Right ventricle myocardium superior (tissue), 1 donor: ENCODE data around the gene NR6A1. TPM values are rescaled to one million over a fixed set of nuclear protein-coding genes. Genes with fewer than 3 reads are reported as not detected.
"Not testable (repeated sequence)": the region's sequence is repeated elsewhere in the genome, so short reads cannot be mapped to it uniquely, and the experiment has no call there.

Experiments
- ATAC-seq: fragments of 200-7000 bp; cut with Tn5 transposase; one replicate; pipeline ENCODE4 v1.9.1; 2020; ENCODE audit warnings: mild to moderate bottlenecking; ENCODE audit not compliant: poor library complexity
- DNase-seq: peaks from one replicate; pipeline ENCODE4 v3.0.0-alpha.2; 2020
- intact Hi-C: fragments of 100-400 bp; cut with DNase I; formaldehyde crosslinking; loops from one replicate; pipeline ENCODE4 v1.11.2; 2022
- total RNA-seq: library from RNA; stranded (reverse); fragmentation: NEBNext Ultra II Directional; extraction: Animal tissue kit (Norgen Biotek cat#: 25700); gene quantifications from one replicate; pipeline ENCODE4 v1.2.1, GENCODE V29; 2021
- donor health status: DM: no; HTN: yes; CAD: no; lungs with severe emphysema.

NR6A1 gene
- total RNA-seq, 1 donor from 2014 or later = 1.4 TPM

- intact Hi-C loops = no loop called here
- DNase-seq (no peak), ATAC-seq (no peak)
These were observed 9.6 kb upstream of the NR6A1 start for GRCh38 chr9:124780757-124781151.

- peak; percentile 66 for DNase-seq
- ATAC-seq = peak; percentile 15
- intact Hi-C loops = no loop called here
These were observed 9.1 kb upstream of the NR6A1 start for GRCh38 chr9:124780060-124780756.

GRCh38 chr9:124779368-124780059, 8.4 kb upstream of the NR6A1 start:
- ATAC-seq = no peak
- DNase-seq = no peak
- intact Hi-C loops = no loop called here

DNA sequence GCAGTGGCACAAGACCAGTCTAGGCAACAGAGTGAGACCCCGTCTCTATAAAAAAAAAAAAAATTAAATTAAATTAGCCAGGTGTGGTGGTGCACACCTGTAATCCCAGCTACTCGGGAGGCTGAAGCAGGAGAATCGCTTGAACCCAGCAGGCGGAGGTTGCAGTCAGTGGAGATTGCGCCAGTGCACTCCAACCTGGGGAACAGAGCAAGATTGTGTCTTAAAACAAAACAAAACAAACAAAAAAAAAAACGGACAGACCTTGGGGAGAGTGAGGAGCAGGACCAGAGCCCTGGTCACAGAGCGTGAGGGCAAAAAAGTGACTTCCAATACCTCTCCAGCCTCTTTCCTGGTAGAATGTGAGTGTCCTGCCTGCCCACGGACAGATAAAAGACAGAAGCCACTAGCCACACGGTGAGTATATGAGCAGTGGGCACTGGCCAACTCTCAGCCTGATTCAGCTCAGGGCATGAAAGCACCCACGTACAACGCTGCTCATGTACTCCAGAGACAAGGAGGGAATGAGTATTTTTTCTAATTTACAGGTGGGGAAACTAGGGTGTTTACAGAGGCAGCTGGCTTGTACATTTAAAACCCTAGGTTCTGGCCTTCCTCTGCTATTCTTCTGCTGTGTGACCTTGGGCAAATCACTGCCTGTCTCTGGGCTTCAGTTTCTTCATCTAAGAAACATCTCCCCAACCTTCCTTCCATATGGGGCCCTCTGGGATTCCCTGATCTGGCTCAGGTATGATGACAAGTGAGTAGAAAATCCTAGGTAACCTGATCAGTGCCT, 7.7 kb upstream of the NR6A1 start:
- ATAC-seq (no peak), DNase-seq (no peak)
- intact Hi-C loops = no loop called here

DNA sequence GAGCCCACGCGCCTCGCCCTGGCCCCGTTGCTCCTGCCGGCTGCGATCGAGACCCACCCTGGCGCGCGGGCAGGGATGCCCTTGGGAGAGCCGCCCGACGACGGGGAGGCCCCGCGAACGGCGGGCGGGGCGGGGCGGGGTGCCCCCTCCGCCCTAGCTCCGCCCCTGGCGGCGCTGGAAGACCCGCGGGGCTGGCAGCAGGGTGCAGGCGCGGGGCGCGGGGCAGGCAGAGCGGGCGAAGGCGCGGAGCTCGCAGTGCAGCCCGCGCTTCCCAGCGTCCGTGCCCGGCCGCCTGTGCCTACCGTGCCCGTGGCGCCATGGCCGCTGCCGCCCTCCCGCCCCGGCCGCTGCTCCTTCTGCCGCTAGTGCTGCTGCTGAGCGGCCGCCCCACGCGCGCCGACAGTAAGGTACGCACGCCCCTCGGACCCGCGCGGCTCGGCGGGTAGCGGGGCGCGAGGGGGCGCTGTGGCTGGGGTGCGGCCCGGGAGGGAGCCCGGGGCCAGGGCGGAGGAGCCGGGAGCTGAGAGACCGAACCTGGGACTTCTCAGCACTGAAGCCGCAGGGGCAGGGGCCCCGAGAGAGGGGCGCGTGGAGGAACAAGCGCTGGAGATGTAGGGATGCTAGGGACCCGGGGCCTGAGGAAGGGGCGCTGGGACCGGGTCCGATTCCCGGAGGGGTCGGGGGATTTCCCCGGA, 6.0 kb upstream of the NR6A1 start, which contains the start of gene OLFML2A:
TSS of gene OLFML2A (plus strand) at position 180 of the 695 bp plus-strand sequence. CDS start at position 318, 138 bp downstream.
- ATAC-seq = peak; percentile 47
- intact Hi-C loops = no loop called here
- peak; percentile 54 for DNase-seq

DNA sequence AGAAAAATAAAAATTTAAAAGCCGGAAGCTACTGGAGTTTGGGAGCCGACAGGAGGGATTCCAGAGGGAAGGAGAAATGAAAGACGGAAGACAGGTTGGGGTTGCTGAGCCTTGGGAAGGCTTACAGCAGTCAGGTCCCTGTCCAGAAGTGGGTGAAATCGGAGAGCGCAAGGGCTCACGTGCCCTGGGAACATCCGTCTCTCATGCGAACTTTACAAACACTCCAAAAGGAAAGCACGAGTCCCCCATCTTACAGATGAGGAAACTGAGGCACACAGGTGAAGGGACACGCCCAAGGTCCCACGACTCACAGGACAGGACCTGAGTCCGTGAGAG, 5.5 kb upstream of the NR6A1 start:
- ATAC-seq = no peak
- no peak for DNase-seq
- intact Hi-C loops = no loop called here

GRCh38 chr9:124774129-124774978, 3.2 kb upstream of the NR6A1 start:
- ATAC-seq (peak; percentile 34), DNase-seq (peak; percentile 89)
- intact Hi-C loops = loop anchor here (2.0 kb wide), 1 partner anchor 22 kb away; no protein-coding TSS in a partner anchor

GRCh38 chr9:124773473-124774128, 2.5 kb upstream of the NR6A1 start:
- intact Hi-C loops = loop anchor here (2.0 kb wide), 1 partner anchor 23 kb away; no protein-coding TSS in a partner anchor
- no peak for DNase-seq
- no peak for ATAC-seq

DNA sequence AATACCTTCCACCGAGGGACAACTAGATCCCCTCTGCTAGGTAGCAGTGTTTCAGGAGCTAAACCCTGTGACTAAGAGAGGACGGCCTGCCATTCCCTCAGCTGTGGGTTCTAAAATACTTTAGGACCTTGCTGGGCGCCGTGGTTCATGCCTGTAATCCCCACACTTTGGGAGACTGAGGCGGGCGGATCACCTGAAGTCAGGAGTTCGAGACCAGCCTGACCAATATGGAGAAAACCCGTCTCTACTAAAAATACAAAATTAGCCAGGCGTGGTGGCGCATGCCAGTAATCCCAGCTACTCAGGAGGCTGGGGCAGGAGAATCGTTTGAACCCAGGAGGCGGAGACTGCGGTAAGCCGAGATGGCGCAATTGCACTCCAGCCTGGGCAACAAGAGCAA, 1.8 kb upstream of the NR6A1 start:
- DNase-seq = peak; percentile 33
- intact Hi-C loops = loop anchor here (1.0 kb wide), 1 partner anchor 79 kb away; no protein-coding TSS in a partner anchor
- not testable (repeated sequence) for ATAC-seq

DNA sequence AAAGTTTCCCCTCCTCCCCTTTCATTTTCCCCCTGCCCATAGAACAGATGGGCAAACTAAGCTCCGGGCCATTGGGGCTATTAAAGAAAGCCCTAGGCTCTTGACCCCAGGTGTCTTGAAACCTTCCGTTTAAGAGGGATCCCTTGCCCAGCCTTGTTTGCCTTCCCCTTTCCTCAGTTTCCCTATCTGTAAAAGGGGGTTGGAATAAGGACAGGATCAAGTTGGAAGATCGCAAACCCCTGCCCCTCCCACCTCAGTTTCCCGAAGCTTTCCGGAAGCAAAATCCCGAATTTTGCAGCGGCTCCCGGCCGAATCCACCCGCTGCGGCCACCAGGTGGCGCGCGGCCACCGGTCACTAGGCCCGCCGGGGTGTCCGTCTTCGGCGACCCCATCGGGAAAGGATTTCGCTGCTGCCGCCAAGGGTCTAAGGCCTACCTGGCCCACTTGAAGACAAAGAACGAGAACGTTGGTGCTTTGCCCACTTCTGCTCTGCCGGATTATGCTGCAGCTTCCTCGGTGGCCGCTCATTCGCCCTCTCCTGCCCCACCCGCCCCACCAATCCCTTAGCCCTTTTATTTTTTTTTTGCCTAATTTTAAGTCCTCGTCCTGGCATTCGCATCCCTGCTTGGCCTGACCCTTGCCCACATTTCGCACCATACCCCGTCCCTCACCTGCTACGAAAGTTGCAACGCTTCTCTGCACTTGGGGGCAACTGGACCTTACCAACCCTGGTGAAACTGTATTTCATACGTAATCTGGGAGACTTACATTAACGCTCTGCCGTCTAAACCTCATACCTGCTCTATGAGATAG, 962 bp upstream of the NR6A1 start:
- intact Hi-C loops = loop anchor here (1.0 kb wide), 1 partner anchor 80 kb away; no protein-coding TSS in a partner anchor
- peak; percentile 82 for DNase-seq
- ATAC-seq = peak; percentile 51

DNA sequence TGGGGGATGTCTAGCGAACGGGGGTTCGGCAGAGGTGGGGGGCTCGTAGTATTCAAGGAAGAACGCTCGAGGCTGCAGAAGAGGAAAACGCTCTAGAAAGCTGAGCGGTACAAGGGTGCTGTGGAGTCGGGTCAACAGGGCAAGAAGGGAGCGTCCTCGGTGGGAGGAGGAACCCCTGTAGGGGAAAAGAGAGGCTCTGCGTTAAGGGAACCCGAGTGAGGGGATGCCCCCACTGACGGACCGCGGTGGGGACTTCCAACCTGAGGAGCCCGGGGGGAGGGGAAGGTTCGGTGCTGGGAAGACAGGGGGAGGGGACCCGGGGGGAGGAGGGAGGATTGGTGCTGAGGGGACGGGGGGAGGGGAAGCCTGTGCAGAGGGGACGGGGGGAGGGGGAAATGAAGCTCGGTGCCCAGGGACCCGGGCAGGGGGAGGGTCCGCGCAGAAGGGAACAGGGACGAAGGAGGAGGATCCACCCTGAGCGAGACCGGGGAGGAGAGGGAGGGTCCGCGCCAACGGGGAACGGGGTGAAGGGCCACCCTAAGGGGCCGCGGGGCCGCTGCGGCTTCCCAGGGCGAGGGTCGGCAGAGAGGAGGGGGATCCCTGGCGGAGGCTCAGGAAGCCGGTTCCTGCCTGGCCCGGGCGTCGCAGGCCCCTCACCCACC, 621 bp downstream of the NR6A1 start:
- ATAC-seq = peak; percentile 0

GRCh38 chr9:124769549-124770358, 1.4 kb downstream of the NR6A1 start:
- ATAC-seq (no peak), DNase-seq (peak; percentile 55)
- intact Hi-C loops = no loop called here

More for the DNA sequence above, 621 bp downstream of the NR6A1 start:
- intact Hi-C loops = no loop called here
- peak; percentile 45 for DNase-seq

DNA sequence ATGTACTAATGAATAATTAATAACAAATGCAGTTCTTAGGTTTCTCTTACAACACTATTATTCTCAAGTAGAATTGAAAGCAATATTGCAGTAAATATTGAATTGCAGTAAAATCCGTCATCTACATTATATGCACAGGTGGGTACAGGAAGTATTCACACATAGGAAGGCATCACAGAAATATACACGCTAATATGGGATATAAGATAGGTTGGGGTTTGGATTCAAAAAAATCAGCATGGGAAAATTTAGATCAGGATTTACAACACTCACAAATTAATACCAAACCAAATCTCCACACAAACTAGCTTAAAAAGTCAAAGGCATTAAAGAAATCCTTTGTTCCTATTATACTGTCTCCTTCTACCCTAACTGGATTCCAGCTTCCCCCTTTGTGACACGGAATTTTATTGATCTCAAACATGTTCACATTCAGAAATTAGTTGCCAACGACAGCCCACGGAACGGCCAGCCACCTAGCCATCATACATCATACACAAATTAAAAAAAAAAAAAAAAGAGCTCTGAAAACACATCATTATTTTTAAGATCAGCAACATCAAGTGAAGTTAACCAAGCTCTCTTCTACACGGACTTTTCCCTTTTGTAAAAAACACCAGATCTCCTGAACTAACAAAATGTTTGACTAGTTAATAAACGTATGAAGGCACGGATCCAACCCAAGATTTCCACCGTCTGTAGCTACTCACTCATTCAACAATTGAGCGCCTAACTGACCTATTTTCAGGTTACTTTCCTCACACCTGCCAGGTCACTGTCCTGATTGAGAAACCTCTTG, 2.2 kb downstream of the NR6A1 start:
- no peak for ATAC-seq
- intact Hi-C loops = no loop called here
- DNase-seq = peak; percentile 34

GRCh38 chr9:124768334-124768733, 2.8 kb downstream of the NR6A1 start:
- ATAC-seq = no peak
- DNase-seq = no peak
- intact Hi-C loops = no loop called here
